COLO829 (cell line): ENCODE results near the gene SCFD2.

Experiments used
- DNase-seq: peaks from one replicate; pipeline ENCODE4 v3.0.0; 2012; ENCODE audit warnings: low spot score

SCFD2 gene

GRCh38 chr4:52919461-52919860 lies 446.4 kb downstream of the SCFD2 start:
- no peak for DNase-seq

GRCh38 chr4:52917817-52918216 lies 448.0 kb downstream of the SCFD2 start:
- no peak for DNase-seq

- DNase-seq: no peak
Observed at GRCh38 chr4:52915730-52916300, 450.0 kb downstream of the SCFD2 start.

GRCh38 chr4:52915191-52915590 lies 450.7 kb downstream of the SCFD2 start:
- no peak for DNase-seq

- DNase-seq: no peak
Observed at GRCh38 chr4:52914051-52914605, 451.7 kb downstream of the SCFD2 start.

- no peak for DNase-seq
Observed at GRCh38 chr4:52912608-52913007, 453.3 kb downstream of the SCFD2 start.

GRCh38 chr4:52911684-52912294 lies 454.1 kb downstream of the SCFD2 start:
- DNase-seq: peak; percentile 65

- DNase-seq: no peak
Observed at GRCh38 chr4:52910115-52910514, 455.7 kb downstream of the SCFD2 start.

- DNase-seq: no peak
Observed at GRCh38 chr4:52907510-52907909, 458.4 kb downstream of the SCFD2 start.

GRCh38 chr4:52904421-52904820 lies 461.4 kb downstream of the SCFD2 start:
- no peak for DNase-seq

GRCh38 chr4:52903273-52903672 lies 462.6 kb downstream of the SCFD2 start:
- DNase-seq: no peak

- DNase-seq: no peak
Observed at GRCh38 chr4:52894443-52894842, 471.4 kb downstream of the SCFD2 start.

GRCh38 chr4:52892880-52893279 lies 473.0 kb downstream of the SCFD2 start:
- no peak for DNase-seq

- DNase-seq: no peak
Observed at GRCh38 chr4:52891743-52892142, 474.1 kb downstream of the SCFD2 start.

GRCh38 chr4:52890521-52890791 lies 475.4 kb downstream of the SCFD2 start:
- DNase-seq: no peak

GRCh38 chr4:52889778-52890520 lies 475.9 kb downstream of the SCFD2 start:
- DNase-seq: no peak

- no peak for DNase-seq
Observed at GRCh38 chr4:52889354-52889753, 476.5 kb downstream of the SCFD2 start.

- no peak for DNase-seq
Observed at GRCh38 chr4:52884994-52885393, 480.9 kb downstream of the SCFD2 start.

- no peak for DNase-seq
Observed at GRCh38 chr4:52883707-52884669, 481.9 kb downstream of the SCFD2 start.

- DNase-seq: no peak
Observed at GRCh38 chr4:52883183-52883621, 482.7 kb downstream of the SCFD2 start.

- no peak for DNase-seq
Observed at GRCh38 chr4:52880994-52881393, 484.9 kb downstream of the SCFD2 start.

- no peak for DNase-seq
Observed at GRCh38 chr4:52879471-52879870, 486.4 kb downstream of the SCFD2 start.
